ENCODE data around the gene FAM107B.

Gene FAM107B

DNA sequence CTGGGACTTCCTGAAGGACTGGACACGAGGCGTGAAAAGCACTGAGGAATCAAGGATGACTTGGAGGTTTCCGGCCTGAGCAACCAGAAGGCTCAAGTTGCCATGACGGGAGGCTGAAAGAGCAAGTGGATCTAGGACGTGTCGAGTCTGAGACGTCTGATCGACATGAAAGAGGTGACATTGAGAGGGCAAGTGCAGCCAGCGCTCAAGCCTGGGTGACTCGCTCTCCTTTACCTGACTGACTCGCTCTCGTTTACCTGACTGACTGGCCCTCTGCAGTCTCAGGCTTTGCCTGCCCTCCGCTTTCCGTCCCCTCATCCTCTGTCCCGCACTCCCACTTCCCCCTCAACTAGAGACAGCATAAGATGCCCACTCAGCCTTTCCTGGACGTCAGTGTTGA, 241.4 kb downstream of the FAM107B start:
- no peak for DNase-seq (ENCODE audit: low read depth in 3 of 3)

DNA sequence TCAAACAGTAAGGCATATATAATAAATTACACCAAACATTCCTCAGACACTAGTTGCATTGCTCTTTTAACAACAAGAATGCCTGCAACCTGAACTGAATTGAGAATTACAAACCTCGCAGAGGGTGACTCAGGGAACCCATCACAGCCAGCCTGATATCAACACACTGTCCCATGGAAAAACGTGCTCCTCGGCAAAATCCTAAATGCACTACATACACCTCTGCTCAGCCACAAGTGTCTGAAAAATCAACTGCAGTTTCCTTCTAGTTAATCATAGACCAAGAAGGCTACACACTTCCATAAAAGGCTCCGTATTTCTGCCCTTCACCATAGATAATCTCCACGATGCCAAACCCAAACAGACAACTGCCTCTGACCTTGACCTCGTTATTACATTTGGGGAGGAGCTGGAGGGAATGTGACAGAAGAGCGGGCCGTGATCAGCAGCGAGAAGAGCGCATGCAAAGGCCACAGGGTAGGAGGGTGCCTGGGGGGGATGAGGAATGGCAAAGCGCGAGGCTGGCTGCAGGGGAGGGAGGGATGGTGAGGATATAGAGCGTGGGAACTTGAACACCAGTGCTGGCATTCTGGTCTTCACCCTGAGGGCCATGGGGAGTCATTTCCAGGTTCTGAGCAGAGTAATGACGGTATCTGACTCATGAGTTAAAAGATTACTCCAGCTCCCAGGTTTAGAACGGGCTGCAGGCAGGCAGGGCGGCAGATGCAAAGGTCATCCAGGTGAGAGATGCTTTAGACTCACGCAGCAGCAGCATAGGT, 242.0 kb downstream of the FAM107B start:
- no peak for DNase-seq (ENCODE audit: low read depth in 3 of 3)

DNA sequence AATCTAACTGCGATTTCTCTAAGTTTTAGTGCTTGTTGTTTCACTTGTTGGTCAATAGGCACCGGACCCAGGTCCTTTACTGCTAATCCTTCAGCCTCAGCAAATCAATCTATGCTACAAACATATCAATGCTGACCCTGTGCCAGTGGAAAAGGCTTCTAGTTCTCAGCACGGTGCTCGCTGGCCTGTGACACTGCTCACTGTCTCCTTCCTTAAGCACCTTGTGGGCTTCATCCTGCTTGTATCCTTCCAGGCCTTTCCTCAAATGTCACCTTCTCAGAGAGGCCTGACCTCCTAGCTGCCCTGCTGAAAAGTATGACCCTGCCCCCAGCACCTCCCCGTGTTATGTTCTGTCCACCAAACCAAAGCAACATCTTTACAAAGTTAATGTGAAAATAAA, 242.7 kb downstream of the FAM107B start:
- DNase-seq (ENCODE audit: low read depth in 3 of 3) = no peak

DNA sequence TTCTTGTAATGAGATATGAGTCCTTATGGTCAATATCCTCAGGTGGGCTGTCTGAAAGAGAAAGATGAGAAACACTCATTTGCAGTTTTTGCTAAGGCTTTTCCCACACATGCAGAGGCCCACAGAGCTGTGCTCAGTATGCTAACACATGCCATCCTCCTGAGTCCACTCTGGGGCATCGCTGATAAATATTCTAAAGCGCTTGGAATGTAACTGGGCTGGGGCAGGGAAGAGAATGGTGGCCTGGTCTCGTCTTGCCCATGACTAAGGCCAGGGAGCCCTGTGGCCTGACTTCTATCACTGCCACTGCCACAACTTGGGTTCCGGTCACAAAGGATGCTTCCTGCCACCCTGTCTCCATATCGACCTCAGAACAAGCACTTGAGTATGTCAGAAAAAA, 244.2 kb downstream of the FAM107B start:
- DNase-seq (ENCODE audit: low read depth in 3 of 3) = no peak

DNA sequence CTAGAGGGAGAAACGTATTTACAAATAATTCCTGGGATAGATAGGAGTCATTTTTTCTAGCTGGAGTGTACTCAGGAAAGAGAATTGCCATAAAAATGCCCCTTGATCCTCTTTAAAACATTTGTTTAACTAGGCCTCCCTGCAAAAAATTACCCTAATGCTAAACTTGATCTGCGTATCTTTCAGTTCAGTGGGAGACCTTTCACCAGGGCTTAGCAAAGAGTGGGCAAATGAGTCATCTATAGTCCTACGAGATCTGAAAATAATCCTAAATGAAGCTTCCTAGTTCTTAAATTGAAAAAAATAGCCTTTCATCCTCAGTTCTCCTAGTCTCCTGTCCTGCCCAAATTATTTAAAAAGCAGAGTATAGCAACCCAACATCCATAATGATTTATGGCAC, 245.3 kb downstream of the FAM107B start:
- DNase-seq (ENCODE audit: low read depth in 3 of 3) = no peak

DNA sequence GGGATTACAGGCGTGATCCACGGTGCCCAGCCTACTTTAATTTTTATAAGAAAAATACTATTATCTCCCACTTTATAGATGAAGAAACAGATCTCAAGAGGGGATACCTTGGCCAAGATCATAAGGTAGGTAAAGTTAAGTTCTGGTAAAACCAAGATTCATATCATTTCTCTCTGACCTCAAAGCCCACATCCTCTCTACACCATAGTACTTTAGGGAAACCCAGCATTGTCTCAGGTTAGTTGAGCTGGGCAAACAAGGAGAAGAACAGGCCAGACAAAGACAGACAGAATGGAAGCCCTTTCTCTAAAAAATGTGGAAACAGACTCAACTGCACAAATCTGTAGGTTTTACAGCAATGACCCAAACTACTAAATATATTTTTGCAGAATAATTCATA, 246.2 kb downstream of the FAM107B start:
- no peak for DNase-seq (ENCODE audit: low read depth in 3 of 3)

DNA sequence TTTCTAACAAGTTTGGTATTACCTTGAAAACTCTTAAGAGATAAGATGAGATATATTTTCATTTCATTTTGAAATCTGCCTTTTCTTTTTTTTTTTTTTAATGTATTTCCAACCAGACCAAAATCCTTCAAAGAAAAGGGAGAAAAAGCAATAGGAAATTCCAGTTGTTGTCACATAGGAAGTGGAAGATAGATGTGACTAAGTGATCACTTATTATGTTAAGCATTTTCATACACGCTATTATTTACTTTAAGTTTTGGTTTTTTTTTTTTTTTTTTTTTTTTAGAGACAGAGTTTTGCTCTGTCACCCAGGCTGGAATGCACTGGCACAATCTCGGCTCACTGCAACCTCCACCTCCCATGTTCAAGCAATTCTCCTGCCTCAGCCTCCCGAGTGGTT, 246.8 kb downstream of the FAM107B start:
- no peak for DNase-seq (ENCODE audit: low read depth in 3 of 3)

DNA sequence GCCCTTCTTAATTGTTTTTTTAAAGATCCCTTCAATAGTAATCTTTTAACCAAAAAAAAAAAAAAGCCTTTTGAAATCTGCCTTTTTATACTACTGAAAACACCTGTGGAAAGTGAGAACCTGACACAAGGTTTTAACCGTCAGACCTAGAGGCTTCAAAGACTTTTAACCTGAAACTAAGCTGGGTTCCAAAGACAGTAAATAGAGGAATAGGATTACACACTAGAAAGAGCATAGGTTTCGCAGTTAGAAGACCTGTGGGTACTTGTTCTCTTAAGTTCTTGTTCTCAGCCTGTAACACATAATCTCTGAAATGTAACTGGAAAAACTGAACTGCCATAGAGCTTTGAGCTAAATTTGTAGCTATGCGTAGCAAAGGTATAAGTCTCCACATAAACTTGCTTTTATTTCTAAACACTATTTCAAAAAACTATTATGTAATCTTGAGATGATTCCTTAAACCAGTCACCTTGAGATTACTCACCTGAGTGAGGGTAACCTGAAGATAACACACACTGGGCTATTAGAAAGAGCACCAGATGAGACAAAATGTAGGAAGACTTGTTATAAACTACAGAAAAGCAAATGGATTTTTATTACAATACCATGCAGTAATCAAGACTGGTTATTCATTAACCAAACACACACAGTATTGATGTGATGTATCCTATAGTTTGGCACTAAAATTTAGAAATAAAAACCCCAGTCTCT, 247.4 kb downstream of the FAM107B start:
- no peak for DNase-seq (ENCODE audit: low read depth in 3 of 3)

DNA sequence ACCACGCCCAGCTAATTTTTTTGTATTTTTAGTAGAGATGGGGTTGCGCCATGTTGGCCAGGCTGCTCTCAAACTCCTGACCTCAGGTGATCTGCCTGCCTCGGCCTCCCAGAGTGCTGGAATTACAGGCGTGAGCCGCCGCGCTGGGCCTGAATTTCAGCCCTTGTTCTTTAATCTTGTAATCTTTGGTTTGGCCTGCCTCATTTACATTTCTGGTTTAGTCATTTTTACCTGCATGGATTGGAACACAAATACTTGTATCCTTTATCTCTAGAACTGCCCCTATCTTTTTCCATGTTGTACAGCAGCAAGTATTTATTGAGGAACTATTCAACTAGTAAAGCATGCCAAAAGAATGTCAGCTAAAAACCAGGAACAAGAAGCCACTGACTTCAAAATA, 248.4 kb downstream of the FAM107B start:
- no peak for DNase-seq (ENCODE audit: low read depth in 3 of 3)

DNA sequence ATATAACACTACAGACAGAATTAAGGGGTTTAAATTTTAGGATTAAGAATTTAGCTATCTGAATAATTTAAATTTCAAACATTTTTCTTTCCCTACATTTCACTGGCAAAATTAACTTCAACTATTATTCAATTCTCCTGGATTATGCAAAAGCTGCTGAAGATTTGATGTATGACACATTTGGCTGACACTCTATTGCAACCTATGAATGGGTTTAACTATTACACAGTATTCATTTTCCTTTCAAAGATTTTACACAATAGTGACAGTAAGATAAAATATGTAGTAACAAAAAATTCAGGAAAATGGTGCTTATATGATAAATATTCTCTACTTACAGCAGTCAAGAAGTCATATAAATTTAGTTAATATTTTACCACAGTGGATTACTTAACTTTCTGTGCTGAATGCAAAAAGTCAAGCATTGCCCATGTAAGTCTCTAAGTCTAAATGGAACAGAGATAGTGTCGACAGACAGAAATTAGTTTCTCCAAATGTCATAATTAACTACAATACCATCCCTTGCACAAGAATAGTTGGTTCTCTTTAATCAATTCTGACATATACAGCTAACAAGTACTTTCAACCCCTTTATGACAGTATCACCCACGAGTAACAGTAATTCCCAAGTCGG, 249.9 kb downstream of the FAM107B start:
- DNase-seq (ENCODE audit: low read depth in 3 of 3) = no peak

DNA sequence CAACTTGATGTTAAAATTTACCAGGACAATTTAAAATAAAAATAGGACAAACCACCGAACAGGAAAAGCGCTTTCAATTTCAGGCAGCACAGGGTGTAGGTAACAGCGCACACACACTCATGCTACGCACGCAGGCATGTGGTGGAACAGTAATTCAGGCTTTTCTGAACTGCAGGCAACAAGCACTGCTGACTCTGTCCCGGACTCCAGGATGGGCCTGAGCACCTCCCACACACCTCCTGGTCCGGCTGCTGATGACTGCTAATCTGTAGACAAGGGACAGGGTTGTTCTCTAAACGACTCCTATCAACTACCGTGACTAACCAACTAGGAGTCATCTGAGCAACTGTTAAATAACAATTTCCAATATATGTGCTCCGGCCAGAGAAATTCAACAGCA, 251.4 kb downstream of the FAM107B start:
- DNase-seq (ENCODE audit: low read depth in 3 of 3) = no peak

DNA sequence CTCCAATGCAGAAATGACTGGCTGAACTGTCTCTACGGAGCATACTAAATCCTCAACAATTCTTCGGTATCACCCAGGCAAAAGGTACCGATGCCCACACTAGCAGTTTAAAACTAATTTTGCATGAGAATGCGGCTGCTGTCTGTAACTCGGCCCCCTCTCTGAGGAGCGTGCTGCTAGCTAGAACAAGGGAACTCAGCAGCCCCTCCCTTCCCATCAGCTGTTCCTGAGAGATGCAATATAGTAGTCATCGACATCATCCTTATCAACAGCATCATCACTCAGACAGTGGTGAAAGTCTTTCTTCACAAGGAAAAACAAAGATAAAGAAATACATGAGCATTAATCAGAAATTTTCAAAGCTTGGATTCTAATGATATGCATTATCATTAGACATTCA, 254.9 kb downstream of the FAM107B start:
- DNase-seq (ENCODE audit: low read depth in 3 of 3) = no peak

DNA sequence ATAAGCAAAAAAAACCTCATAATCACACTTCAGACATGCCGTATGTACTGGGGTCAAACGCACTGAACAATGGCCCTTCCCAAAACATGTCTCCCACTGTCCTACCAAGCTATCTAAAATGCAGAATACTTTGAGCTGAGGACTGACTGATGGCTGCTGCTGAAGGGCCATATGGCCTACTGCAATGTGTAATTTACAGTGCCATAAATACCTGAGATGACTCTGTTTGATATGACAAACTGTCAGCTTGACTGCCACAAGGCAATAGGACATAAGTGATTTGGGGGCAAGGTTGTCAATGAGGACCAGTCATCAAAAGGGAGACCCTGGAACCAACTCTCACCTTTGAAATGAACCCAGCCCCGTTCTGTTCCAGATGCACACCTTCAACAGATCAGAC, 256.5 kb downstream of the FAM107B start:
- DNase-seq (ENCODE audit: low read depth in 3 of 3) = no peak

DNA sequence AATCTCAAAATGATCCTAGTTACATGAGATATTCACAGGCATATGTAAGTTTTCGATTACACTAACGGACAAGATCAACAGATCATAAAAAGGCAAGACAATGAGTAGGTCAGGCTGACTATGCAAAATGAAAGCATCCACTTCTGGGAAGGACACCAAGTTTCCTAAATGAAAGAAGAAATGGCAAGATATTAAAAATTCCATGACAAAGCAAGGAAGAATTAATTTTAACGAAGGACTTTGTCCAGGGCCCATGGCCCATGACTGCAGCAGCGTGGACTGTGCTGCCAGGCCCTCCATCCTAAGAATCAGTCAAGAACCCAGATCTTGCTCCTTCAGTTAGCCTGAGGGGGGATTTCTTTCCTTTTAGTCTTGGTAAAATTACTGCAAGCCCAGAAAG, 261.6 kb downstream of the FAM107B start:
- DNase-seq (ENCODE audit: low read depth in 3 of 3) = no peak

DNA sequence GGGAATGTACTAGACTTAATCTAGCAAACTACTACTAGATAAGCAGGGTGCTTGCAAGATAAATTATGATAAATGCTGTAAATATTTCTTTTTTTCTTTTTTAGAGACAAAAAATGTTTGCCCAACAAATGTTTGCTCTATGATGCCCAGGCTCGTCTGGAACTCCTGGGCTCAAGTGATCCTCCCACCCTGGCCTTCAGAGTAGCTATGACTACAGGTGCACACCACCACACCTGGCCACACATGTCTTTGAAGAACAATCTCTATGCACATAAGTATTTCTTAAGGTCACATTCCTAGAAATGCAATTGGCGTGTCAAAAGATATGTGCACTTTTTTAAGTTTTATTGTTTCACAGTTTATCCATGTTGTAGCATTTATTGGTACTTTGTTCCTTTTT, 264.4 kb downstream of the FAM107B start:
- no peak for DNase-seq (ENCODE audit: low read depth in 3 of 3)

DNA sequence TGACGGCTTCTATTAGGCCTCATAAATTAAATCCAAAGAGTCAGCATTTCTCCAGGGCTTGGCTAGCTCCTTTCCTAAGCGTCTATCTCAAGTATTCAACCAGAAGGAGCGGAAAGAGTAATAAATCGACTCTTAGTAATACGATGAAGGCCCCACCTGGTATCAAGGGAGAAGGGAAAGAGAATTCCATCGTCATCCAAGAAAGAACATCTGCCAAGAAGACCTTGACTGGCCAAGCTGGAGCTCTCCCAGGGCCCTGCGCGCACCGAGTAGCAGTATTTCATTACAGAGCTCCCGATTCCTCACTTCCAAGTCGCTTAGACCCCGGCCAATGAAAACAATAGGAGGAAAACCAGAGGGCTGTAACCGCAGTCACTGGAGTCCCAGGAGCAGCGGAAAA, 266.0 kb downstream of the FAM107B start:
- no peak for DNase-seq (ENCODE audit: low read depth in 3 of 3)

DNA sequence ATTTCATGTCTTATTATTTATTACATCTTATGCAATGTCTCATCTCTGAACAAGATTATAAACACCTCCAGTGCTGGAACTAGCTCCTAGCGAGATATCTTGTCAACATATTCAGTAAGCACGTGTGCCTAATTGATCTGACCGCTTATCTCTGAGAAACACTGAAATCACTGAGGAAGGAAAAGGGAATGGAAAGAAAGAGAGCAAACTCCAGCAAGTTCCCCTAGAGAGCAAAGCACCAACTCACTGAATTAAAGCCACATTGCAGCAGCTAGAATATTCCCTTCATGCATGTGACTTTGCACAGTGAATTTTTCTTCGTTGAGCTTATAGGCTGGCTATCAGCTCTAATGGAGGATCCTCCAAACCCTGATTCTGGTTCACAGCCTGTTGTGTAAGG, 266.9 kb downstream of the FAM107B start:
- no peak for DNase-seq (ENCODE audit: low read depth in 3 of 3)

DNA sequence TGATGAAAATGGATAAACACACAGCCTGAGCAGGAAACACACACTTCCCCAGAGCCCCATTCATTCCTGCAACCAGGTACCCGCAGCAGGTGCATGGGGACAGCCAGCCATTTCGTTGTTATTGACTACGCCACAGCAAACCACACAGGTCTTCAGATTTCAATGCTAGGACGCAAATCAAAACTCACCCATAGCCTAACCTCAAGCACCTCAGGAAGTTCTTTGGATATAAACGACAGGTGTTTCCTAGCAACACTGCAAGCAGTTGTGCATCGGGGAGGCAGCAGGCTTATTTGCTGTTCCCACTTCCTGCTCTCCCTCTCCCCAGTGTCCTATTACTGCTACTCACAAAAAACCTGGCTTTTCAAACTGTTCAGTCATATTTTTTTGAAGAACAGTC, 267.5 kb downstream of the FAM107B start:
- DNase-seq (ENCODE audit: low read depth in 3 of 3) = no peak

DNA sequence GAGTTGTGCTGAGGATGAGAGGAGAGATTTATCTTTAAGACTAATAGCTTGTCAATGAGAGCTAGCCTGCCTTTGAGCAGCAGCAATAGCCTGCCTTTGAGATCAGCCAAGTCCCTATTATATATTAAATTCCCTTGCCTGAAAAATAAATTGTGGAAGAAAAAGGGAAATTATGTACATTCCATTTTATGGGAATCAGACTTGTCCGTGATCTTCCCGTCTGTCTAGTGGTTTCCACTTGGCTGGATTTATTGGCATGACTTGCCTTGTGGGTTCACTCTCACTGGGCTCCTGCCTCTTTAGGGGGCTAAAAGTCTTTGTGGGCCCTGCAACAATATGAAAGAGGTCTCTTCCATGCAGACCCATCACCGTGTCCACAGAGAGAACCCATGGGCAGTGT, 272.3 kb downstream of the FAM107B start:
- DNase-seq (ENCODE audit: low read depth in 3 of 3) = no peak

DNA sequence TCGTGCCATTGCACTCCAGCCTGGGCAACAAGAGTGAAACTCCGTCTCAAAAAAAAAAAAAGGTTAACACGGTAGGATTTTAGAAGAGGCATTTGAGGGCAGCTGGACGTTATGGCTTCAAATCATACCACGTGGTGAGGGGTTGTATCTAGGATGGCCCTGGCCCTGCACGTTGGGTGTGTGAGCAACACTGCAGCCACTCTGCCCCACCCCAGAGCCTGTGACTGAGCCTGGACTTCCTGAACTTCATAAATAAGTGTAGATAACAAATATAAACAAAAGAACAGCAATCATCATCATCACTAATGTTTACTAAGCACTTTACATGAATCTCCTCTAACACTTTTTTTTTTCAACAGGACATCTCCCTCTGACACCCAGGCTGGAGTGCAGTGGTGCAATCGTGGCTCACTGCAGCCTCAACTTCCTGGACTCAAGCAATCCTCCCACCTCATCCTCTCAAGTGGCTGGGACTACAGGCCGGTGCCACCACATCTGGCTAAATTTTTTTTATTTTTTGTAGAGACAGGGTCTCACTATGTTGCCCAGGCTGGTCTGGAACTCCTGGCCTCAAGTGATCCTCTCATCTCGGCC, 274.4 kb downstream of the FAM107B start:
- no peak for DNase-seq (ENCODE audit: low read depth in 3 of 3)

DNA sequence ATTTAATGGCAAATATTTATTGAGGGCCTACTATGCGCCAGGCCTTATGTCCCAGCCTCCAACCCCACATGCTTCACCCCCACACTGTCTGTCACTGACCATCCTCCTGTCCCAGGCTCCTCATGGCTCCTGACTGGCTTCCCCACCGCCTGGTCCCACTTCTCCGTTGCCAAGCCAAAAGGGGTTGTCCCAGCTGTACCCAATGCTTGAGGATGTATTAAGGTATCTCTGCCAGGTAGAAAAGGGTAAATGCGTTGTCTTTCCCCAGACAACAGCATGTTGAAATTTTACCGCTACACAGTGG, 275.1 kb downstream of the FAM107B start:
- DNase-seq (ENCODE audit: low read depth in 3 of 3) = no peak

DNA sequence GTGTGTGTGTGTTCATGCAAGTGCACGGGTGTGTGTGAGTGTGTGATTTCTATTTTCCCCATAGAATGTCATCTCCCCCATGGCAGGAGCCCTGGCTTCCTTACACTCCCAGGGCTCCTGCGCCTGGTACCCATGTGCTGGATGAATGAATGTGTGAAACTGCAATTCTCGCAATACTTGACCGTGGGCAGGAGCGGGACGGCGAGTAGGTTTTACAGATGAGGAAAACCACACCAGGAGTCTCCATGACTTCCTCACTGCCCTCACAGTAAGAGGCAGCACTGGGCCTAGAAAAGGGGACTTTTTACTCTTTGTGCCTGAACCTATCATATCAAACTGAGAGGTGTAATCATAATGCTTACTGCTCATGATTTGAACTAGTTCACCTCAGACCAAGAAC, 276.4 kb downstream of the FAM107B start:
- no peak for DNase-seq (ENCODE audit: low read depth in 3 of 3)

DNA sequence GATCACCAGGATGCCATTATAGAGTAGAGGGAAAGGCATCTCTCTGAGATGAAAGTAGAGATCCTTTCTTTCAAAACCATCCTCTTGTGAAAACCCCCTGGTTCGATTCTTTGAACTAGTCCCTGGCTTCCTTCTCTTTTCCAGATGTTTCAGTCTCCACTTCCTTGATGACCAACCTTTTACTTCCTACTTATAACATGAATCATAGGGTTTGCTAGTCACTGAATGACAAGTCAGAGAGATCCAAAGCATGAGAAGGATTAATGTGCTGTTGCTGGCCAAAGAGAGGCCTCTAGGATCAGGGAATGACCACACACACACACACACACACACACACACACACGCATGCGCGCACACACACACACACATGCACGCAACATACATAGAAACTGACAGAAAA, 282.9 kb downstream of the FAM107B start:
- DNase-seq (ENCODE audit: low read depth in 3 of 3) = no peak

All from stimulated activated CD4-positive, alpha-beta T cell treated with anti-CD3 and anti-CD28 coated beads, TNF-alpha, amount 100 ng/mL, for 48 hours (primary cell).